ENCODE measurements around the gene TMIE. TPM values are rescaled to one million over a fixed set of nuclear protein-coding genes. Genes with fewer than 3 reads are reported as not detected.

TMIE gene
- total and polyA plus RNA-seq, 10 of the 15 experiments (the other 5 are each of a cell fraction or from before 2014, with no cell fraction given), result not detected

GRCh38 chr3:46692566-46692990 lies 8.6 kb upstream of the TMIE start:
- TF ChIP-seq TCF7 (IDR thresholded peaks at IDR 0.05; ENCODE audit: borderline replicate concordance) (no peak), ZSCAN29 (IDR thresholded peaks at IDR 0.05) (no peak)
- no TSS peak for BruUV-seq (replicated peaks)
- no peak overlapping the region for H3K4me3 ChIP-seq
- ATAC-seq, result no peak
- H3K9me3 ChIP-seq (replicated peaks; ENCODE audit: control insufficient read depth, insufficient read depth, low read length), result no peaks in the 10 kb centered on the region
- peaks cover 5 to 8% of the 10 kb centered on the region in 2 experiments for H3K27me3 ChIP-seq (replicated peaks in 1 of 2; ENCODE audit: control insufficient read depth in 2 of 2, insufficient read depth in 2 of 2, low read length in 1 of 2)
- ChIA-PET SMC1A (ENCODE audit: uncharacterized antibody, unreplicated experiment) (no interaction called here), CTCF (interaction anchor here (1.6 kb wide), 1 partner anchor 203 kb away, joined by 5 read pairs; no protein-coding TSS in a partner anchor), POLR2A (no interaction called here), RAD21 (ENCODE audit: unreplicated experiment) (no interaction called here)
- no peak overlapping the region for H3K4me2 ChIP-seq (ENCODE audit: control insufficient read depth, insufficient read depth)
- no peaks in the 10 kb centered on the region for H3K79me2 ChIP-seq (ENCODE audit: control insufficient read depth, insufficient read depth, low read length)
- no peaks in the 10 kb centered on the region for H3K36me3 ChIP-seq (ENCODE audit: control insufficient read depth in 2 of 2, insufficient read depth in 2 of 2, low read length in 1 of 2)
- intact Hi-C loops (cut with micrococcal nuclease; ENCODE audit: unreplicated experiment) (no loop called here), in situ Hi-C loops (cut with MboI) (no loop called here)
- FAIRE-seq, result no peak
- 51% methylated on average over 11 of the region's 11 CpGs for WGBS (ENCODE audit: insufficient coverage, insufficient replicate concordance, low lambda C conversion rate, missing lambda C conversion rate)
- H2AFZ ChIP-seq (ENCODE audit: control insufficient read depth, low read depth, low read length), result no peak overlapping the region
- peaks cover 7% of the 10 kb centered on the region for H3K4me1 ChIP-seq (ENCODE audit: control insufficient read depth, insufficient read depth, low read length)
- no peak overlapping the region for H3K27ac ChIP-seq (ENCODE audit: control insufficient read depth, insufficient read depth)
- H3K9ac ChIP-seq (ENCODE audit: control insufficient read depth, insufficient read depth, low read length), result no peak overlapping the region
- no peak for DNase-seq (ENCODE audit: low read depth, low spot score)
- H4K20me1 ChIP-seq (ENCODE audit: control insufficient read depth, insufficient read depth), result no peaks in the 10 kb centered on the region

- CTCF ChIA-PET, result interaction anchor here (1.6 kb wide), 1 partner anchor 204 kb away, joined by 5 read pairs; no protein-coding TSS in a partner anchor
- Histone ChIP-seq H3K9me3 (replicated peaks; ENCODE audit: control insufficient read depth, insufficient read depth, low read length) (no peaks in the 10 kb centered on the region), H3K27ac (ENCODE audit: control insufficient read depth, insufficient read depth) (no peak within 1 kb of the TSS), H3K4me3 (peak within 1 kb of the TSS; percentile 53; the same call in 1 of the 2 replicates), H3K9ac (ENCODE audit: control insufficient read depth, insufficient read depth, low read length) (no peak within 1 kb of the TSS), H4K20me1 (ENCODE audit: control insufficient read depth, insufficient read depth) (no peaks in the 10 kb centered on the region), H3K4me1 (ENCODE audit: control insufficient read depth, insufficient read depth, low read length) (peaks cover 7% of the 10 kb centered on the region), H3K27me3 (replicated peaks in 1 of 2; ENCODE audit: control insufficient read depth in 2 of 2, insufficient read depth in 2 of 2, low read length in 1 of 2) (peaks cover 5 to 8% of the 10 kb centered on the region in 2 experiments), H3K36me3 (ENCODE audit: control insufficient read depth in 2 of 2, insufficient read depth in 2 of 2, low read length in 1 of 2) (no peaks in the 10 kb centered on the region), H3K4me2 (ENCODE audit: control insufficient read depth, insufficient read depth) (peak within 1 kb of the TSS; percentile 78), H3K79me2 (ENCODE audit: control insufficient read depth, insufficient read depth, low read length) (no peaks in the 10 kb centered on the region), H2AFZ (ENCODE audit: control insufficient read depth, low read depth, low read length) (peak within 1 kb of the TSS; percentile 45; the same call in 1 of the 2 replicates)
- DNase-seq (ENCODE audit: low read depth, low spot score), result no peak
- RAD21 ChIA-PET (ENCODE audit: unreplicated experiment), result no interaction called here
- BruUV-seq (replicated peaks), result no TSS peak
- POLR2A ChIA-PET, result interaction anchor here (0.9 kb wide), 1 partner anchor 90 kb away, joined by 3 read pairs; no protein-coding TSS in a partner anchor
- SMC1A ChIA-PET (ENCODE audit: uncharacterized antibody, unreplicated experiment), result no interaction called here
- FAIRE-seq, result no peak
- in situ Hi-C loops (cut with MboI) (no loop called here), intact Hi-C loops (cut with micrococcal nuclease; ENCODE audit: unreplicated experiment) (no loop called here)
- peak; percentile 65 for ATAC-seq
- 6% methylated on average over 39 of the region's 71 CpGs for WGBS (ENCODE audit: insufficient coverage, insufficient replicate concordance, low lambda C conversion rate, missing lambda C conversion rate)
- TF ChIP-seq CREM (IDR thresholded peaks at IDR 0.05; ENCODE audit: low read depth) (no peak), ZNF24 (IDR thresholded peaks at IDR 0.05) (no peak), CBX3 (IDR thresholded peaks at IDR 0.05; ENCODE audit: borderline replicate concordance, low read depth) (no peak), NR2F1 (conservative IDR thresholded peaks at IDR 0.05) (no peak), ZBTB11 (CRISPR knock-in tag; IDR thresholded peaks at IDR 0.05) (no peak), RB1 (IDR thresholded peaks at IDR 0.05; ENCODE audit: borderline replicate concordance) (no peak), E4F1 (IDR thresholded peaks at IDR 0.05; ENCODE audit: borderline replicate concordance, partially characterized antibody) (no peak), ZBED1 (IDR thresholded peaks at IDR 0.05; ENCODE audit: borderline replicate concordance) (no peak), CHD1 (IDR thresholded peaks at IDR 0.05; ENCODE audit: low read depth, low read length) (no peak)
Observed at GRCh38 chr3:46693038-46693891, 7.9 kb upstream of the TMIE start, which contains the start of gene ALS2CL. Gene ALS2CL, minus strand, starts transcription at chr3:46693679. Its CDS starts 4,239 bp downstream, at chr3:46689440.

All from GM12878 (cell line).